ENCODE results near the gene PXN. TPM values are rescaled to one million over a fixed set of nuclear protein-coding genes. Genes with fewer than 3 reads are reported as not detected.

The PXN gene
- total and polyA plus RNA-seq, 2 of the 13 experiments (the other 11 are each of a cell fraction or from before 2014, with no cell fraction given) = 13.6 to 14.2 TPM

- TF ChIP-seq DBP (CRISPR knock-in tag; IDR thresholded peaks at IDR 0.05; ENCODE audit: not compliant biosample characterization) (no peak), TCF7 (IDR thresholded peaks at IDR 0.05; ENCODE audit: low read depth) (no peak), PRPF4 (IDR thresholded peaks at IDR 0.05; ENCODE audit: low read depth, low read length, poor library complexity, severe bottlenecking) (no peak), ELF3 (CRISPR knock-in tag; IDR thresholded peaks at IDR 0.05) (peak; percentile 25; the same call in 1 of the 2 replicates), ZSCAN12 (CRISPR knock-in tag; IDR thresholded peaks at IDR 0.05) (no peak), ZNF550 (CRISPR knock-in tag; IDR thresholded peaks at IDR 0.05; ENCODE audit: borderline replicate concordance) (no peak), ZBTB14 (CRISPR knock-in tag; IDR thresholded peaks at IDR 0.05) (no peak), ZNF335 (CRISPR knock-in tag; IDR thresholded peaks at IDR 0.05) (no peak), PHF20 (CRISPR knock-in tag; IDR thresholded peaks at IDR 0.05) (0 out of 2 replicates have a peak, but pooled peaks have one; percentile 11), MLXIP (CRISPR knock-in tag; IDR thresholded peaks at IDR 0.05; ENCODE audit: borderline replicate concordance) (no peak), ZNF589 (CRISPR knock-in tag; conservative IDR thresholded peaks at IDR 0.05) (no peak), TRAFD1 (CRISPR knock-in tag; IDR thresholded peaks at IDR 0.05; ENCODE audit: borderline replicate concordance) (no peak), MEIS1 (CRISPR knock-in tag; IDR thresholded peaks at IDR 0.05; ENCODE audit: borderline replicate concordance) (0 out of 2 replicates have a peak, but pooled peaks have one; percentile 34), ZNF501 (CRISPR knock-in tag; IDR thresholded peaks at IDR 0.05) (peak; percentile 72), RAD21 (CRISPR knock-in tag; IDR thresholded peaks at IDR 0.05) (0 out of 2 replicates have a peak, but pooled peaks have one; percentile 15), NFATC3 (CRISPR knock-in tag; IDR thresholded peaks at IDR 0.05) (no peak), FOSL2 (CRISPR knock-in tag; IDR thresholded peaks at IDR 0.05) (peak; percentile 40; the same call in 1 of the 2 replicates), ARID5B (CRISPR knock-in tag; IDR thresholded peaks at IDR 0.05) (peak; percentile 60; the same call in 1 of the 2 replicates)
Measured at GRCh38 chr12:120301962-120302815, 36.7 kb upstream of the PXN start, which contains the start of gene SIRT4 (continued).

Measured in HepG2 (cell line).